GM12892 (cell line): Measurements from ENCODE around the gene GBP7.

Source experiments
- DNase-seq: peaks from one replicate; pipeline ENCODE4 v3.0.0; 2011; ENCODE audit not compliant: insufficient read length
- FAIRE-seq: peaks from 2 replicates; lab custom pipeline; 2011; peaks lifted over from hg19 to GRCh38; lab: Jason Lieb, UNC
- POLR2A ChIP-seq: IDR thresholded peaks from 2 replicates; pipeline ENCODE4 v1.6.1; 2011; ENCODE audit warnings: low read depth, low read length, control low read depth
- POLR2AphosphoS5 ChIP-seq: IDR thresholded peaks from 2 replicates; pipeline ENCODE4 v1.6.1; 2011; ENCODE audit warnings: low read depth, low read length, control low read depth
- TAF1 ChIP-seq: IDR thresholded peaks from 2 replicates; pipeline ENCODE4 v1.6.1; 2011; ENCODE audit warnings: low read depth, mild to moderate bottlenecking, control low read depth, low read length, borderline replicate concordance

Gene GBP7

DNA sequence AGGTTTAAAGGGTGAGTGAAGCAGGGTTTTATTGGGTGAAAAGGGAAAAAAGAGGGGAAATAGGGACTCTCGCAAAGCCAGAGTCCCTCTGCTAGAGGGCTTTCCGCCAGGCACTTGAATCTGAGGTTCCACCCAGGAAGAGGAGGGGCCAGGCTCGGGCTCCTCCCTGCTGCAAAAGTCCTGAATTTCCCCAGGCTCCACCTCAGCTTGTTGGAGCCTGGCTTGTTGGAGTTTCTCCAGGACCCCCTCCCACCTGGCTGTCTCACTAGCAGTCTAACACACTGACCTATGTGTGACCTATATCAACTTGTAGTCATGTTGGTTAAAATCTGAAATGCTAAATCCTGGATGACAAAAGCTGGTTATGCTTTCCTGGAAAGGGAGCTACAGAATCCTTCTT, 75.4 kb downstream of the GBP7 start:
- FAIRE-seq (no peak), DNase-seq (no peak)
- TF ChIP-seq POLR2AphosphoS5 = no peak
- no peak for TF ChIP-seq TAF1
- TF ChIP-seq POLR2A = no peak

DNA sequence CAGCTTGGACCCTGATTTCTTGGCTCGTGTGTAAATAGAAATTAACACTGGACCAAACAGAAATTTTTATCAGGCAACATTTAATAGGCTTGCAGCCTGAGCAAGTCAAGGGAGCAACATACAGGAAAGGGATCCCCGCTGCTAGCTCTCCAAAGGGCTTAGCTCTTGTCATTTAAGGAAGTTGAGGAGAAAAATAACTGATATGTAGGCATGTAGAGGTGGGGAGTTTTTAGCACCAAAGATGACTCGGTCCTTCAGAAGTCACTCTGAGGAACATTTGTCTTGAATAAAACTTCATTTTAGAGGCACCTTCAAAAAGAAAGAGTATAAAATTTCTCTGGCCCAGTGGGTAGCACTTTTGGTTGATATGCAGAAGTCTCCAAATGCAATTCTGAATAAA, 76.9 kb downstream of the GBP7 start:
- DNase-seq (no peak), FAIRE-seq (no peak)
- TF ChIP-seq TAF1 (no peak), POLR2A (no peak), POLR2AphosphoS5 (no peak)

DNA sequence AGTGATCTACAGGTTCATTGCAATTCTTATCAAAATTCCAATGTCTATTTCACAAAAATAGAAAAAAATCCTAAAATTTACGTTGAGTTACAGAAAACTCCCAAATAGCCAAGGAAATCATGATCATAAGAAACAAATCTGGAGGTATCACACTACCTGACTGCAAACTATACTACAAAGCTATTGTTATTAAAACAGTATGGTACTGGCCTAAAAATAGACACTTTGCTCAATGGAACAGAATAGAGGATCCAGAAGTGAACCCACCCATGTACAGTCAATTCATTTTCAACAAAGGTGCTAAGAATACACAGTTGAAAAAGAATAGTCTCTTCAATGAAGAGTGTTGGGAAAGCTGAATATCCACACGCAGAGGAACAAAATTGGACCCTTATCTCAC, 80.1 kb downstream of the GBP7 start:
- DNase-seq (no peak), FAIRE-seq (no peak)
- TF ChIP-seq TAF1 (no peak), POLR2AphosphoS5 (no peak), POLR2A (no peak)

DNA sequence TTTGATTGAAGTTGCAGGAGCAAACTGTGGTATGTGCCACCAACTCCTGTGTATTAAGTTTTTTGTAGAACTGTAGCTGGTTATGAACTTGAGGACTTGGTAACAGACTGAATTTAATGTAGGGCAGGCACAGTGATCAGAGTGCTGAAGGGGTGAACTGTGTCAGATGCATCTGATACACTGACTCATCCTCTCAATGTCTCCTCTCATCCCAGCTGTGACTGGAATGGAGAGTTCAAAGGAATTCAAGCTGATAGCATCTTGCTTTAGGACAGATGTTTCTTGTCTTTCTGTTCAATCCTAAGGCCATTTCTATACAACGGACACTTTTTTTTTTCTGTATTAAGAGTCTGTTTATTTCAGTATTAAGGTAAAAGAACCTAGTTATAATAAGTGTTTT, 85.8 kb downstream of the GBP7 start:
- no peak for TF ChIP-seq POLR2A
- no peak for TF ChIP-seq TAF1
- TF ChIP-seq POLR2AphosphoS5 = no peak
- DNase-seq (no peak), FAIRE-seq (no peak)

GRCh38 chr1:89088572-89088971, 87.2 kb downstream of the GBP7 start:
- DNase-seq (no peak), FAIRE-seq (no peak)
- TF ChIP-seq POLR2AphosphoS5 (no peak), TAF1 (no peak)

GRCh38 chr1:89087241-89087640, 88.6 kb downstream of the GBP7 start:
- DNase-seq (no peak), FAIRE-seq (no peak)
- TF ChIP-seq POLR2A (no peak), POLR2AphosphoS5 (no peak), TAF1 (no peak)

DNA sequence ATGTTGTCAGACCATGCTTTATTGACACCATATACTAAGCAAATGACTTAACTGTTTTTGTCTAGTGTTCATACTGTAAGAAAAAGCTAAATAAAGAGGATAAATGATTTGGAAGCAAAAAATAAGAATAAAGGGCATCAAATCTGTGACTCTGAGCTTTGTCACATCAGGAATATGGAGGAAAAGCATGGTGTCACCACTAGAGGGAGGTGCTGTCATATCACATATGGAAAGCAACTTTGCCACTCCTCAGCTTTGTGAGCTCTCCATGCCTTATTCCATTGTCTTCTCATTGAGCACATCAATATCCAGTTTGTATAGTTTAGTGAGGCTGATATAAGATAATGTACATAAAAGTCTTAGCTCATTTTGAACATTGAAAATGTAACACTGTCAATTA, 90.0 kb downstream of the GBP7 start:
- DNase-seq (peak; percentile 13), FAIRE-seq (peak; percentile 61)
- no peak for TF ChIP-seq TAF1
- no peak for TF ChIP-seq POLR2A
- no peak for TF ChIP-seq POLR2AphosphoS5
